Measurements from ENCODE around the gene NXPE1. TPM values are rescaled to one million over a fixed set of nuclear protein-coding genes. Genes with fewer than 3 reads are reported as not detected.

NXPE1 gene
- total RNA-seq, 1 experiment from 2014 or later, result not detected

- Mint-ChIP-seq H3K4me1 (ENCODE audit: low read depth, unreplicated experiment) (no peaks in the 10 kb centered on the region), H3K9me3 (ENCODE audit: low read depth, unreplicated experiment) (no peaks in the 10 kb centered on the region), H3K27me3 (ENCODE audit: unreplicated experiment) (no peaks in the 10 kb centered on the region), H3K36me3 (ENCODE audit: insufficient read depth, unreplicated experiment) (no peaks in the 10 kb centered on the region), H3K27ac (ENCODE audit: unreplicated experiment) (no peak overlapping the region), H3K4me3 (ENCODE audit: low read depth, unreplicated experiment) (no peak overlapping the region)
- DNase-seq, result no peak
- no TSS peak for BruUV-seq (replicated peaks)
- CTCF ChIA-PET, result no interaction called here
- intact Hi-C loops (cut with micrococcal nuclease; ENCODE audit: unreplicated experiment), result no loop called here
- no peak for TF ChIP-seq CTCF (IDR thresholded peaks at IDR 0.05; ENCODE audit: unreplicated experiment)
These were observed 38.8 kb upstream of the NXPE1 start for GRCh38 chr11:114598461-114598860.

- CTCF ChIA-PET, result no interaction called here
- H3K27me3 Mint-ChIP-seq (ENCODE audit: unreplicated experiment), result no peaks in the 10 kb centered on the region
- no peak for DNase-seq
- H3K36me3 Mint-ChIP-seq (ENCODE audit: insufficient read depth, unreplicated experiment), result no peaks in the 10 kb centered on the region
- no peak overlapping the region for H3K27ac Mint-ChIP-seq (ENCODE audit: unreplicated experiment)
- H3K9me3 Mint-ChIP-seq (ENCODE audit: low read depth, unreplicated experiment), result no peaks in the 10 kb centered on the region
- H3K4me3 Mint-ChIP-seq (ENCODE audit: low read depth, unreplicated experiment), result no peak overlapping the region
- TF ChIP-seq CTCF (IDR thresholded peaks at IDR 0.05; ENCODE audit: unreplicated experiment), result no peak
- no peaks in the 10 kb centered on the region for H3K4me1 Mint-ChIP-seq (ENCODE audit: low read depth, unreplicated experiment)
- no TSS peak for BruUV-seq (replicated peaks)
- intact Hi-C loops (cut with micrococcal nuclease; ENCODE audit: unreplicated experiment), result no loop called here
These were observed 36.7 kb upstream of the NXPE1 start for GRCh38 chr11:114596175-114596919.

- no peak within 1 kb of the TSS for H3K27ac Mint-ChIP-seq (ENCODE audit: unreplicated experiment)
- no peak for TF ChIP-seq CTCF (IDR thresholded peaks at IDR 0.05; ENCODE audit: unreplicated experiment)
- H3K4me3 Mint-ChIP-seq (ENCODE audit: low read depth, unreplicated experiment), result no peak within 1 kb of the TSS
- H3K4me1 Mint-ChIP-seq (ENCODE audit: low read depth, unreplicated experiment), result no peaks in the 10 kb centered on the region
- no TSS peak for BruUV-seq (replicated peaks)
- DNase-seq, result no peak
- intact Hi-C loops (cut with micrococcal nuclease; ENCODE audit: unreplicated experiment), result no loop called here
- CTCF ChIA-PET, result no interaction called here
- H3K9me3 Mint-ChIP-seq (ENCODE audit: low read depth, unreplicated experiment), result no peaks in the 10 kb centered on the region
- no peaks in the 10 kb centered on the region for H3K27me3 Mint-ChIP-seq (ENCODE audit: unreplicated experiment)
- H3K36me3 Mint-ChIP-seq (ENCODE audit: insufficient read depth, unreplicated experiment), result no peaks in the 10 kb centered on the region
These were observed 35.9 kb upstream of the NXPE1 start, which contains the start of gene NXPE4 for GRCh38 chr11:114595571-114595970. NXPE4 (minus strand) TSS chr11:114595786; CDS start chr11:114594759, 1,027 bp downstream.

GRCh38 chr11:114594703-114595102 lies 35.0 kb upstream of the NXPE1 start:
- H3K27me3 Mint-ChIP-seq (ENCODE audit: unreplicated experiment), result no peaks in the 10 kb centered on the region
- intact Hi-C loops (cut with micrococcal nuclease; ENCODE audit: unreplicated experiment), result no loop called here
- H3K4me3 Mint-ChIP-seq (ENCODE audit: low read depth, unreplicated experiment), result no peak overlapping the region
- H3K9me3 Mint-ChIP-seq (ENCODE audit: low read depth, unreplicated experiment), result no peaks in the 10 kb centered on the region
- CTCF ChIA-PET, result no interaction called here
- no peak for TF ChIP-seq CTCF (IDR thresholded peaks at IDR 0.05; ENCODE audit: unreplicated experiment)
- H3K36me3 Mint-ChIP-seq (ENCODE audit: insufficient read depth, unreplicated experiment), result no peaks in the 10 kb centered on the region
- no peak for DNase-seq
- no peaks in the 10 kb centered on the region for H3K4me1 Mint-ChIP-seq (ENCODE audit: low read depth, unreplicated experiment)
- BruUV-seq (replicated peaks), result no TSS peak
- H3K27ac Mint-ChIP-seq (ENCODE audit: unreplicated experiment), result no peak overlapping the region

Data from Calu3 (cell line).